ENCODE measurements around the gene COL3A1.

The COL3A1 gene

GRCh38 chr2:188974164-188974563 lies at the start of gene COL3A1:
Gene COL3A1, plus strand, starts transcription at chr2:188974373. Its CDS starts 117 bp downstream, at chr2:188974490.
- peak; percentile 95 for DNase-seq (ENCODE audit: low read depth)
- no peak for TF ChIP-seq CTCF (IDR thresholded peaks at IDR 0.05; ENCODE audit: low read length, missing control alignments)
- H3K4me3 ChIP-seq (replicated peaks; ENCODE audit: low read depth, low read length) = peak within 1 kb of the TSS; percentile 84

- H3K4me3 ChIP-seq (replicated peaks; ENCODE audit: low read depth, low read length) = no peak overlapping the region
- TF ChIP-seq CTCF (IDR thresholded peaks at IDR 0.05; ENCODE audit: low read length, missing control alignments) = no peak
- no peak for DNase-seq (ENCODE audit: low read depth)
These were observed 45.5 kb upstream of the COL3A1 start for GRCh38 chr2:188928643-188929042.

GRCh38 chr2:188931361-188931760 lies 42.8 kb upstream of the COL3A1 start:
- TF ChIP-seq CTCF (IDR thresholded peaks at IDR 0.05; ENCODE audit: low read length, missing control alignments) = no peak
- H3K4me3 ChIP-seq (replicated peaks; ENCODE audit: low read depth, low read length) = no peak overlapping the region
- DNase-seq (ENCODE audit: low read depth) = peak; percentile 17

GRCh38 chr2:188937228-188938220 lies 36.6 kb upstream of the COL3A1 start:
- H3K4me3 ChIP-seq (replicated peaks; ENCODE audit: low read depth, low read length) = no peak overlapping the region
- TF ChIP-seq CTCF (IDR thresholded peaks at IDR 0.05; ENCODE audit: low read length, missing control alignments) = no peak
- DNase-seq (ENCODE audit: low read depth) = peak; percentile 95

- peak; percentile 84 for DNase-seq (ENCODE audit: low read depth)
- peak overlapping the region; percentile 13 for H3K4me3 ChIP-seq (replicated peaks; ENCODE audit: low read depth, low read length)
- TF ChIP-seq CTCF (IDR thresholded peaks at IDR 0.05; ENCODE audit: low read length, missing control alignments) = no peak
These were observed 34.0 kb upstream of the COL3A1 start for GRCh38 chr2:188940171-188940570.

GRCh38 chr2:188944442-188944841 lies 29.7 kb upstream of the COL3A1 start:
- no peak for TF ChIP-seq CTCF (IDR thresholded peaks at IDR 0.05; ENCODE audit: low read length, missing control alignments)
- no peak for DNase-seq (ENCODE audit: low read depth)
- H3K4me3 ChIP-seq (replicated peaks; ENCODE audit: low read depth, low read length) = no peak overlapping the region
